ENCODE results near the gene WAC. TPM values are rescaled to one million over a fixed set of nuclear protein-coding genes. Genes with fewer than 3 reads are reported as not detected.

Gene WAC
- total and polyA plus RNA-seq, 2 experiments from 2014 or later = 59.4 to 116 TPM

DNA sequence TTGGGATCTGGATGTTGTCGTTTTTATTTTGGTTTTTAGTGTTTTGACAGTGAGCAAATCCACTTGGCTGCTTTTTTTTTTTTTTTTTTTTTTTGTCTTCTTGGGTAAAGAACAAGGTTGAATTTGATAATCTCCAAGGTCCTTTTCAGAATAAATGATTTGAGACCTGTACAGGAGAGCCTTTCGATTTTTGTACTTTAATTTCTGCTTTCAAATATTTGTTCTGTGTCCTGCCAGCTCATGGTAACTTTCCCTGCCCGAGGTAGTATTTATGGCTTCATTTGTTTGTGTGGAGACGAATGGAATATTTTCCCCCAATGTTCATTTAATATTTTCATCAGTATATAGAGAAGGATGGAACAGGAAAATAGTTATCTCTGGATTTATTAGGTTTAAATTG, 19.9 kb downstream of the WAC start:
- H3K4me3 Mint-ChIP-seq = no peak overlapping the region
- H3K9me3 Mint-ChIP-seq = no peaks in the 10 kb centered on the region
- no peak for DNase-seq (ENCODE audit: low spot score)
- H3K36me3 Mint-ChIP-seq (ENCODE audit: low read depth) = peaks cover 66% of the 10 kb centered on the region
- H3K27me3 Mint-ChIP-seq (ENCODE audit: insufficient read depth, low read depth, poor library complexity) = peaks cover 10% of the 10 kb centered on the region
- TF ChIP-seq, protein P1, sequence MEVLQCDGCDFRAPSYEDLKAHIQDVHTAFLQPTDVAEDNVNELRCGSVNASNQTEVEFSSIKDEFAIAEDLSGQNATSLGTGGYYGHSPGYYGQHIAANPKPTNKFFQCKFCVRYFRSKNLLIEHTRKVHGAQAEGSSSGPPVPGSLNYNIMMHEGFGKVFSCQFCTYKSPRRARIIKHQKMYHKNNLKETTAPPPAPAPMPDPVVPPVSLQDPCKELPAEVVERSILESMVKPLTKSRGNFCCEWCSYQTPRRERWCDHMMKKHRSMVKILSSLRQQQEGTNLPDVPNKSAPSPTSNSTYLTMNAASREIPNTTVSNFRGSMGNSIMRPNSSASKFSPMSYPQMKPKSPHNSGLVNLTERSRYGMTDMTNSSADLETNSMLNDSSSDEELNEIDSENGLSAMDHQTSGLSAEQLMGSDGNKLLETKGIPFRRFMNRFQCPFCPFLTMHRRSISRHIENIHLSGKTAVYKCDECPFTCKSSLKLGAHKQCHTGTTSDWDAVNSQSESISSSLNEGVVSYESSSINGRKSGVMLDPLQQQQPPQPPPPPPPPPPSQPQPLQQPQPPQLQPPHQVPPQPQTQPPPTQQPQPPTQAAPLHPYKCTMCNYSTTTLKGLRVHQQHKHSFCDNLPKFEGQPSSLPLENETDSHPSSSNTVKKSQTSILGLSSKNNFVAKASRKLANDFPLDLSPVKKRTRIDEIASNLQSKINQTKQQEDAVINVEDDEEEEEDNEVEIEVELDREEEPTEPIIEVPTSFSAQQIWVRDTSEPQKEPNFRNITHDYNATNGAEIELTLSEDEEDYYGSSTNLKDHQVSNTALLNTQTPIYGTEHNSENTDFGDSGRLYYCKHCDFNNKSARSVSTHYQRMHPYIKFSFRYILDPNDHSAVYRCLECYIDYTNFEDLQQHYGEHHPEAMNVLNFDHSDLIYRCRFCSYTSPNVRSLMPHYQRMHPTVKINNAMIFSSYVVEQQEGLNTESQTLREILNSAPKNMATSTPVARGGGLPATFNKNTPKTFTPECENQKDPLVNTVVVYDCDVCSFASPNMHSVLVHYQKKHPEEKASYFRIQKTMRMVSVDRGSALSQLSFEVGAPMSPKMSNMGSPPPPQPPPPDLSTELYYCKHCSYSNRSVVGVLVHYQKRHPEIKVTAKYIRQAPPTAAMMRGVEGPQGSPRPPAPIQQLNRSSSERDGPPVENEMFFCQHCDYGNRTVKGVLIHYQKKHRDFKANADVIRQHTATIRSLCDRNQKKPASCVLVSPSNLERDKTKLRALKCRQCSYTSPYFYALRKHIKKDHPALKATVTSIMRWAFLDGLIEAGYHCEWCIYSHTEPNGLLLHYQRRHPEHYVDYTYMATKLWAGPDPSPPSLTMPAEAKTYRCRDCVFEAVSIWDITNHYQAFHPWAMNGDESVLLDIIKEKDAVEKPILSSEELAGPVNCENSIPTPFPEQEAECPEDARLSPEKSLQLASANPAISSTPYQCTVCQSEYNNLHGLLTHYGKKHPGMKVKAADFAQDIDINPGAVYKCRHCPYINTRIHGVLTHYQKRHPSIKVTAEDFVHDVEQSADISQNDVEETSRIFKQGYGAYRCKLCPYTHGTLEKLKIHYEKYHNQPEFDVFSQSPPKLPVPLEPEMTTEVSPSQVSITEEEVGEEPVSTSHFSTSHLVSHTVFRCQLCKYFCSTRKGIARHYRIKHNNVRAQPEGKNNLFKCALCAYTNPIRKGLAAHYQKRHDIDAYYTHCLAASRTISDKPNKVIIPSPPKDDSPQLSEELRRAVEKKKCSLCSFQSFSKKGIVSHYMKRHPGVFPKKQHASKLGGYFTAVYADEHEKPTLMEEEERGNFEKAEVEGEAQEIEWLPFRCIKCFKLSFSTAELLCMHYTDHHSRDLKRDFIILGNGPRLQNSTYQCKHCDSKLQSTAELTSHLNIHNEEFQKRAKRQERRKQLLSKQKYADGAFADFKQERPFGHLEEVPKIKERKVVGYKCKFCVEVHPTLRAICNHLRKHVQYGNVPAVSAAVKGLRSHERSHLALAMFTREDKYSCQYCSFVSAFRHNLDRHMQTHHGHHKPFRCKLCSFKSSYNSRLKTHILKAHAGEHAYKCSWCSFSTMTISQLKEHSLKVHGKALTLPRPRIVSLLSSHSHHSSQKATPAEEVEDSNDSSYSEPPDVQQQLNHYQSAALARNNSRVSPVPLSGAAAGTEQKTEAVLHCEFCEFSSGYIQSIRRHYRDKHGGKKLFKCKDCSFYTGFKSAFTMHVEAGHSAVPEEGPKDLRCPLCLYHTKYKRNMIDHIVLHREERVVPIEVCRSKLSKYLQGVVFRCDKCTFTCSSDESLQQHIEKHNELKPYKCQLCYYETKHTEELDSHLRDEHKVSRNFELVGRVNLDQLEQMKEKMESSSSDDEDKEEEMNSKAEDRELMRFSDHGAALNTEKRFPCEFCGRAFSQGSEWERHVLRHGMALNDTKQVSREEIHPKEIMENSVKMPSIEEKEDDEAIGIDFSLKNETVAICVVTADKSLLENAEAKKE (CRISPR knock-in tag; IDR thresholded peaks at IDR 0.05) = no peak
- TF ChIP-seq POLR2AphosphoS5 (IDR thresholded peaks at IDR 0.05; ENCODE audit: low read depth) (no peak), ZNF331 (CRISPR knock-in tag; IDR thresholded peaks at IDR 0.05; ENCODE audit: low read depth) (no peak), CREB1 (CRISPR knock-in tag; IDR thresholded peaks at IDR 0.05; ENCODE audit: low read depth) (no peak), STAT1 (IDR thresholded peaks at IDR 0.05; ENCODE audit: unreplicated experiment) (no peak), NANOG (IDR thresholded peaks at IDR 0.05; ENCODE audit: borderline replicate concordance) (no peak)
- TF ChIP-seq, protein P2, sequence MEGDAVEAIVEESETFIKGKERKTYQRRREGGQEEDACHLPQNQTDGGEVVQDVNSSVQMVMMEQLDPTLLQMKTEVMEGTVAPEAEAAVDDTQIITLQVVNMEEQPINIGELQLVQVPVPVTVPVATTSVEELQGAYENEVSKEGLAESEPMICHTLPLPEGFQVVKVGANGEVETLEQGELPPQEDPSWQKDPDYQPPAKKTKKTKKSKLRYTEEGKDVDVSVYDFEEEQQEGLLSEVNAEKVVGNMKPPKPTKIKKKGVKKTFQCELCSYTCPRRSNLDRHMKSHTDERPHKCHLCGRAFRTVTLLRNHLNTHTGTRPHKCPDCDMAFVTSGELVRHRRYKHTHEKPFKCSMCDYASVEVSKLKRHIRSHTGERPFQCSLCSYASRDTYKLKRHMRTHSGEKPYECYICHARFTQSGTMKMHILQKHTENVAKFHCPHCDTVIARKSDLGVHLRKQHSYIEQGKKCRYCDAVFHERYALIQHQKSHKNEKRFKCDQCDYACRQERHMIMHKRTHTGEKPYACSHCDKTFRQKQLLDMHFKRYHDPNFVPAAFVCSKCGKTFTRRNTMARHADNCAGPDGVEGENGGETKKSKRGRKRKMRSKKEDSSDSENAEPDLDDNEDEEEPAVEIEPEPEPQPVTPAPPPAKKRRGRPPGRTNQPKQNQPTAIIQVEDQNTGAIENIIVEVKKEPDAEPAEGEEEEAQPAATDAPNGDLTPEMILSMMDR (conservative IDR thresholded peaks at IDR 0.05; ENCODE audit: low read depth in 2 of 2) = no peak
- H3K4me1 Mint-ChIP-seq = peaks cover 41% of the 10 kb centered on the region
- Histone ChIP-seq H3K4me3 (no peak overlapping the region), H3K4me1 (ENCODE audit: insufficient read depth) (peaks cover 5% of the 10 kb centered on the region; the same call in 1 of the 2 replicates), H4K20me1 (replicated peaks; ENCODE audit: insufficient read depth) (peaks cover 79% of the 10 kb centered on the region), H2AFZ (no peak overlapping the region), H3K27me3 (ENCODE audit: insufficient read depth) (no peaks in the 10 kb centered on the region), H3K4me2 (no peak overlapping the region), H3K27ac (ENCODE audit: low read depth) (no peak overlapping the region), H3K79me2 (replicated peaks; ENCODE audit: insufficient read depth) (peaks cover 100% of the 10 kb centered on the region), H3K9me2 (ENCODE audit: insufficient read depth) (no peaks in the 10 kb centered on the region), H3K36me3 (ENCODE audit: insufficient read depth) (peaks cover 8% of the 10 kb centered on the region; the same call in 1 of the 2 replicates), H3F3A (replicated peaks; ENCODE audit: low read depth) (no peaks in the 10 kb centered on the region)
- no peak for ATAC-seq
- no peak overlapping the region for H3K27ac Mint-ChIP-seq
